IMR-90 (cell line): Measurements from ENCODE around the gene GNRH2. TPM values are rescaled to one million over a fixed set of nuclear protein-coding genes. Genes with fewer than 3 reads are reported as not detected.

Source experiments
- ATAC-seq: fragments of 200-7000 bp; cut with Tn5 transposase; 2 replicates; pipeline ENCODE4 v1.9.1; 2020; ENCODE audit warnings: low read depth, mild to moderate bottlenecking, moderate library complexity
- BruUV-seq: library from RNA; stranded (reverse); fragments of 400-500 nt; replicated peaks from 2 replicates; lab custom pipeline; 2021; lab: Mats Ljungman, UMichigan
- CTCF ChIA-PET: fragments of 300-600 bp; formaldehyde crosslinking; extraction: SDS; loops from one replicate; lab custom pipeline; 2021; ENCODE audit warnings: antibody characterized with exemption; lab: Yijun Ruan, JAX
- POLR2A ChIA-PET: fragments of 300-600 bp; sonication (Branson Sonifier 250); formaldehyde crosslinking; loops from one replicate; lab custom pipeline; 2022; ENCODE audit warnings: antibody characterized with exemption; ENCODE audit not compliant: unreplicated experiment; lab: Charles Lee
- DNase-seq: peaks from one replicate; pipeline ENCODE4 v3.0.0; 2013
- H2AFZ ChIP-seq: replicated peaks from 2 replicates; pipeline ENCODE3; 2013; ENCODE audit warnings: low read length, mild to moderate bottlenecking; ENCODE audit not compliant: poor library complexity
- H2AK5ac ChIP-seq: 2 replicates; pipeline ENCODE4 v1.6.1; 2013; ENCODE audit warnings: low read depth, low read length, inconsistent platforms
- H2AK9ac ChIP-seq: replicated peaks from 2 replicates; pipeline ENCODE3; 2013; ENCODE audit warnings: mild to moderate bottlenecking, low read depth, low read length, moderate library complexity; ENCODE audit not compliant: poor library complexity
- H2BK120ac ChIP-seq: 2 replicates; pipeline ENCODE4 v1.6.1; 2013; ENCODE audit warnings: low read depth, low read length, inconsistent platforms
- H2BK15ac ChIP-seq: 3 replicates; pipeline ENCODE4 v1.6.1; 2013; ENCODE audit warnings: low read depth, low read length, inconsistent platforms
- H2BK20ac ChIP-seq: 2 replicates; pipeline ENCODE4 v1.6.1; 2013; ENCODE audit warnings: low read depth, mild to moderate bottlenecking, inconsistent platforms, low read length, moderate library complexity
- H2BK5ac ChIP-seq: 2 replicates; pipeline ENCODE4 v1.6.1; 2013; ENCODE audit warnings: mild to moderate bottlenecking, low read depth, low read length, inconsistent platforms; ENCODE audit not compliant: poor library complexity, severe bottlenecking
- H3K14ac ChIP-seq: replicated peaks from 2 replicates; pipeline ENCODE4 v1.6.1; 2013; ENCODE audit warnings: low read depth, low read length, inconsistent platforms
- H3K18ac ChIP-seq: 2 replicates; pipeline ENCODE4 v1.6.1; 2013; ENCODE audit warnings: low read depth, low read length, control low read depth
- H3K23ac ChIP-seq: 2 replicates; pipeline ENCODE4 v1.6.1; 2013; ENCODE audit warnings: low read depth, low read length, inconsistent platforms
- H3K27ac ChIP-seq: 2 replicates; pipeline ENCODE4 v1.5.1; 2013; ENCODE audit warnings: mild to moderate bottlenecking, control low read depth, low read length; ENCODE audit not compliant: insufficient read depth
- H3K27me3 ChIP-seq: 2 replicates; pipeline ENCODE4 v1.6.1; 2013; ENCODE audit warnings: low read length; ENCODE audit not compliant: control insufficient read depth, insufficient read depth
- H3K36me3 ChIP-seq: 2 replicates; pipeline ENCODE4 v1.6.1; 2013; ENCODE audit warnings: low read length, mixed read lengths; ENCODE audit not compliant: control insufficient read depth, insufficient read depth
- H3K4ac ChIP-seq: 2 replicates; pipeline ENCODE4 v1.6.1; 2013; ENCODE audit warnings: low read depth, low read length, inconsistent platforms
- H3K4me1 ChIP-seq: 2 replicates; pipeline ENCODE4 v1.6.1; 2013; ENCODE audit warnings: low read length, mixed read lengths; ENCODE audit not compliant: control insufficient read depth, insufficient read depth
- H3K4me2 ChIP-seq: 2 replicates; pipeline ENCODE4 v1.6.1; 2013; ENCODE audit warnings: low read depth, mild to moderate bottlenecking, control low read depth, low read length, moderate library complexity
- H3K4me3 ChIP-seq: 2 replicates; pipeline ENCODE4 v1.5.1; 2013; ENCODE audit warnings: low read depth, mild to moderate bottlenecking, control low read depth, low read length, moderate library complexity; ENCODE audit not compliant: insufficient read depth
- H3K56ac ChIP-seq: 2 replicates; pipeline ENCODE4 v1.6.1; 2013; ENCODE audit warnings: low read length, inconsistent platforms; ENCODE audit not compliant: insufficient read depth; ENCODE audit errors: extremely low read depth
- H3K79me1 ChIP-seq, 2 experiments: 2 replicates each; pipeline ENCODE4 v1.6.1; 2013; ENCODE audit warnings: low read length in 2 of 2, inconsistent platforms in 1 of 2, low read depth in 1 of 2
- H3K9ac ChIP-seq: 2 replicates; pipeline ENCODE4 v1.6.1; 2013; ENCODE audit warnings: low read depth, low read length, control low read depth
- H3K9me1 ChIP-seq: 2 replicates; pipeline ENCODE4 v1.6.1; 2013; ENCODE audit warnings: low read length, inconsistent platforms; ENCODE audit not compliant: insufficient read depth
- H3K9me3 ChIP-seq: 2 replicates; pipeline ENCODE4 v1.6.1; 2013; ENCODE audit warnings: low read length; ENCODE audit not compliant: control insufficient read depth, insufficient read depth
- H4K20me1 ChIP-seq: 2 replicates; pipeline ENCODE4 v1.6.1; 2013; ENCODE audit warnings: low read length, inconsistent platforms; ENCODE audit not compliant: insufficient read depth
- H4K5ac ChIP-seq: 2 replicates; pipeline ENCODE4 v1.6.1; 2013; ENCODE audit warnings: mild to moderate bottlenecking, low read depth, low read length, control low read depth
- H4K8ac ChIP-seq, 2 experiments: 2 replicates each; pipeline ENCODE4 v1.6.1; 2013; ENCODE audit warnings: low read depth in 2 of 2, low read length in 2 of 2, control low read depth in 1 of 2, inconsistent platforms in 1 of 2
- H4K91ac ChIP-seq: 2 replicates; pipeline ENCODE4 v1.6.1; 2013; ENCODE audit warnings: low read depth, low read length, inconsistent platforms; ENCODE audit not compliant: insufficient read depth
- BHLHE40 ChIP-seq: fragments of 150-350 bp; IDR thresholded peaks from 2 replicates; pipeline ENCODE4 v1.6.1; 2016; ENCODE audit warnings: mild to moderate bottlenecking, low read depth, low read length
- CEBPB ChIP-seq: IDR thresholded peaks from 2 replicates; pipeline ENCODE4 v1.6.1; 2012; ENCODE audit warnings: low read depth, low read length, improper control_type of control experiment
- CHD1 ChIP-seq: IDR thresholded peaks from 2 replicates; pipeline ENCODE4 v1.6.1; 2012; ENCODE audit warnings: low read depth, low read length, improper control_type of control experiment
- ELK1 ChIP-seq: fragments of 150-350 bp; IDR thresholded peaks from 2 replicates; pipeline ENCODE4 v1.6.1; 2016; ENCODE audit warnings: low read depth, mild to moderate bottlenecking, low read length, moderate library complexity, borderline replicate concordance
- FOS ChIP-seq: fragments of 150-350 bp; IDR thresholded peaks from 2 replicates; pipeline ENCODE4 v1.6.1; 2016; ENCODE audit warnings: low read depth, low read length
- MAFK ChIP-seq: IDR thresholded peaks from 2 replicates; pipeline ENCODE4 v1.6.1; 2012; ENCODE audit warnings: low read depth, low read length, improper control_type of control experiment
- MAZ ChIP-seq: IDR thresholded peaks from 2 replicates; pipeline ENCODE4 v1.6.1; 2012; ENCODE audit warnings: low read depth, mild to moderate bottlenecking, low read length, improper control_type of control experiment, moderate library complexity, borderline replicate concordance
- MXI1 ChIP-seq: IDR thresholded peaks from 2 replicates; pipeline ENCODE4 v1.6.1; 2012; ENCODE audit warnings: low read depth, mild to moderate bottlenecking, low read length, moderate library complexity, borderline replicate concordance
- NFE2L2 ChIP-seq: fragments of 150-350 bp; IDR thresholded peaks from 2 replicates; pipeline ENCODE4 v1.6.1; 2016; ENCODE audit warnings: low read depth, mild to moderate bottlenecking, low read length
- POLR2A ChIP-seq: IDR thresholded peaks from 2 replicates; pipeline ENCODE4 v1.6.1; 2012; ENCODE audit warnings: mild to moderate bottlenecking, low read depth, low read length
- RAD21 ChIP-seq: IDR thresholded peaks from 2 replicates; pipeline ENCODE4 v1.6.1; 2012; ENCODE audit warnings: low read length, improper control_type of control experiment
- RCOR1 ChIP-seq: IDR thresholded peaks from 2 replicates; pipeline ENCODE4 v1.6.1; 2012; ENCODE audit warnings: mild to moderate bottlenecking, low read length, improper control_type of control experiment; ENCODE audit not compliant: insufficient replicate concordance
- RFX5 ChIP-seq: IDR thresholded peaks from 2 replicates; pipeline ENCODE4 v1.8.0; 2012; ENCODE audit warnings: low read depth, mild to moderate bottlenecking, low read length, moderate library complexity
- SMC3 ChIP-seq: fragments of 150-350 bp; IDR thresholded peaks from 2 replicates; pipeline ENCODE4 v1.6.1; 2016; ENCODE audit warnings: low read depth, mild to moderate bottlenecking, antibody characterized with exemption, low read length, moderate library complexity
- WGBS, 2 experiments: methylation state at CpG; one replicate each; pipeline versions ENCODE4 v1.1.5 to v1.1.7; 2013; ENCODE audit warnings: missing lambda C conversion rate in 2 of 2; ENCODE audit not compliant: insufficient read length in 1 of 2; ENCODE audit errors: extremely low coverage in 2 of 2; 5-methylcytosine and 5-hydroxymethylcytosine counted together
- dilution Hi-C: fragments of 300-500 bp; cut with HindIII; formaldehyde crosslinking; loops from one replicate; pipeline ENCODE4 v1.14.3; 2018; ENCODE audit warnings: low sequenced_read_pairs; ENCODE audit not compliant: unreplicated experiment
- in situ Hi-C: fragments of 300-500 bp; cut with MboI; formaldehyde crosslinking; loops from 3 replicates; pipeline ENCODE4 v1.14.3; 2019; ENCODE audit warnings: low sequenced_read_pairs, inconsistent platforms, mixed read lengths
- intact Hi-C: fragments of 100-400 bp; cut with micrococcal nuclease; formaldehyde crosslinking; loops from 2 replicates; pipeline ENCODE4 v1.10.0; 2022
- polyA plus RNA-seq, 3 experiments: library from polyadenylated mRNA; depleted of rRNA; stranded (reverse); fragments of >200 nt; gene quantifications; 2 replicates each; pipeline ENCODE4 v1.2.3, GENCODE V29; 2012; ENCODE audit warnings: low replicate concordance in 1 of 3
- total RNA-seq: library from RNA; depleted of rRNA; stranded (reverse); fragments of >200 nt; gene quantifications from 2 replicates; pipeline ENCODE4 v1.2.3, GENCODE V29; 2012
- TF ChIP-seq, protein P1 (sequence below): conservative IDR thresholded peaks from 2 replicates; pipeline ENCODE4 v1.5.1; 2012; ENCODE audit warnings: mild to moderate bottlenecking, low read depth, low read length, improper control_type of control experiment
- TF ChIP-seq, protein P2 (sequence below): fragments of 150-350 bp; IDR thresholded peaks from 2 replicates; pipeline ENCODE4 v1.6.1; 2017; ENCODE audit warnings: mild to moderate bottlenecking, antibody characterized with exemption, low read length, low read depth

Gene GNRH2
- total and polyA plus RNA-seq, 2 of the 4 experiments (the other 2 are of a cell fraction) = 0.18 to 0.21 TPM

GRCh38 chr20:3042625-3043024 is 797 bp upstream of the GNRH2 start:
- no peak overlapping the region for H3K4ac ChIP-seq
- no peak overlapping the region for H4K8ac ChIP-seq
- H3K9me1 ChIP-seq = peaks cover 21% of the 10 kb centered on the region
- H3K4me1 ChIP-seq = peaks cover 13% of the 10 kb centered on the region
- H3K4me3 ChIP-seq = no peak overlapping the region
- no TSS peak for BruUV-seq
- ChIA-PET CTCF (interaction anchor here (0.7 kb wide), 1 partner anchor 42 kb away, joined by 3 read pairs; no protein-coding TSS in a partner anchor), POLR2A (no interaction called here)
- H2AK9ac ChIP-seq = peak overlapping the region; percentile 14
- no peak overlapping the region for H2BK20ac ChIP-seq
- DNase-seq (no peak), ATAC-seq (no peak)
- H4K5ac ChIP-seq = no peak overlapping the region
- in situ Hi-C loops (no loop called here), dilution Hi-C loops (no loop called here), intact Hi-C loops (no loop called here)
- no peak overlapping the region for H3K27ac ChIP-seq
- no peak overlapping the region for H4K91ac ChIP-seq
- no peak overlapping the region for H2BK5ac ChIP-seq
- no peaks in the 10 kb centered on the region for H3K9me3 ChIP-seq
- H3K56ac ChIP-seq = no peak overlapping the region
- H2BK15ac ChIP-seq = no peak overlapping the region
- TF ChIP-seq, protein P1, sequence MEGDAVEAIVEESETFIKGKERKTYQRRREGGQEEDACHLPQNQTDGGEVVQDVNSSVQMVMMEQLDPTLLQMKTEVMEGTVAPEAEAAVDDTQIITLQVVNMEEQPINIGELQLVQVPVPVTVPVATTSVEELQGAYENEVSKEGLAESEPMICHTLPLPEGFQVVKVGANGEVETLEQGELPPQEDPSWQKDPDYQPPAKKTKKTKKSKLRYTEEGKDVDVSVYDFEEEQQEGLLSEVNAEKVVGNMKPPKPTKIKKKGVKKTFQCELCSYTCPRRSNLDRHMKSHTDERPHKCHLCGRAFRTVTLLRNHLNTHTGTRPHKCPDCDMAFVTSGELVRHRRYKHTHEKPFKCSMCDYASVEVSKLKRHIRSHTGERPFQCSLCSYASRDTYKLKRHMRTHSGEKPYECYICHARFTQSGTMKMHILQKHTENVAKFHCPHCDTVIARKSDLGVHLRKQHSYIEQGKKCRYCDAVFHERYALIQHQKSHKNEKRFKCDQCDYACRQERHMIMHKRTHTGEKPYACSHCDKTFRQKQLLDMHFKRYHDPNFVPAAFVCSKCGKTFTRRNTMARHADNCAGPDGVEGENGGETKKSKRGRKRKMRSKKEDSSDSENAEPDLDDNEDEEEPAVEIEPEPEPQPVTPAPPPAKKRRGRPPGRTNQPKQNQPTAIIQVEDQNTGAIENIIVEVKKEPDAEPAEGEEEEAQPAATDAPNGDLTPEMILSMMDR = no peak
- TF ChIP-seq, protein P2, sequence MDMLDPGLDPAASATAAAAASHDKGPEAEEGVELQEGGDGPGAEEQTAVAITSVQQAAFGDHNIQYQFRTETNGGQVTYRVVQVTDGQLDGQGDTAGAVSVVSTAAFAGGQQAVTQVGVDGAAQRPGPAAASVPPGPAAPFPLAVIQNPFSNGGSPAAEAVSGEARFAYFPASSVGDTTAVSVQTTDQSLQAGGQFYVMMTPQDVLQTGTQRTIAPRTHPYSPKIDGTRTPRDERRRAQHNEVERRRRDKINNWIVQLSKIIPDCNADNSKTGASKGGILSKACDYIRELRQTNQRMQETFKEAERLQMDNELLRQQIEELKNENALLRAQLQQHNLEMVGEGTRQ = no peak
- TF ChIP-seq RCOR1 (no peak), ELK1 (no peak), NFE2L2 (no peak), MAZ (no peak), FOS (no peak), CEBPB (no peak), POLR2A (no peak), CHD1 (no peak), SMC3 (no peak), RFX5 (no peak), RAD21 (no peak), MXI1 (no peak), BHLHE40 (no peak), MAFK (no peak)
- no peak overlapping the region for H2AFZ ChIP-seq
- H3K18ac ChIP-seq = no peak overlapping the region
- H3K27me3 ChIP-seq = no peaks in the 10 kb centered on the region
- no peak overlapping the region for H3K23ac ChIP-seq
- peaks cover 10 to 16% of the 10 kb centered on the region in 2 experiments for H3K79me1 ChIP-seq
- H3K9ac ChIP-seq = no peak overlapping the region
- no peak overlapping the region for H3K14ac ChIP-seq
- no peak overlapping the region for H2BK120ac ChIP-seq
- H2AK5ac ChIP-seq = no peak overlapping the region
- 60% methylated on average over 1 of the region's 5 CpGs; no CpG with 5 or more reads in 1 of the 2 experiments for WGBS, 2 experiments
- no peak overlapping the region for H3K4me2 ChIP-seq
- peaks cover 8% of the 10 kb centered on the region for H4K20me1 ChIP-seq
- peaks cover 25% of the 10 kb centered on the region for H3K36me3 ChIP-seq
